HepG2 (cell line): ENCODE measurements around the gene ZNF749. TPM values are rescaled to one million over a fixed set of nuclear protein-coding genes. Genes with fewer than 3 reads are reported as not detected.
A peak's percentile ranks its signal among the peaks of the same experiment; 100 is the strongest.

Source experiments
- DDIT3 ChIP-seq: sonication (generic); formaldehyde crosslinking; IDR thresholded peaks from 2 replicates; pipeline ENCODE4 v1.4.0; 2020; ENCODE audit warnings: mild to moderate bottlenecking, missing genetic modification reagents
- FOXC1 ChIP-seq: sonication (generic); formaldehyde crosslinking; IDR thresholded peaks from 2 replicates; pipeline ENCODE4 v1.8.0; 2022; ENCODE audit warnings: mild to moderate bottlenecking, missing genetic modification reagents, borderline replicate concordance
- GATA4 ChIP-seq: sonication (generic); IDR thresholded peaks from 2 replicates; pipeline ENCODE4 v1.6.1; 2016; ENCODE audit warnings: antibody characterized with exemption, low read depth, borderline replicate concordance
- MTA1 ChIP-seq: sonication (generic); formaldehyde crosslinking; IDR thresholded peaks from 2 replicates; pipeline ENCODE4 v1.4.0; 2020; ENCODE audit warnings: missing genetic modification reagents, mild to moderate bottlenecking, borderline replicate concordance
- NFAT5 ChIP-seq: sonication (generic); formaldehyde crosslinking; IDR thresholded peaks from 2 replicates; pipeline ENCODE4 v1.4.0; 2020; ENCODE audit warnings: missing genetic modification reagents
- PAXIP1 ChIP-seq: sonication (generic); formaldehyde crosslinking; conservative IDR thresholded peaks from 2 replicates; pipeline ENCODE4 v1.4.0; 2020; ENCODE audit warnings: mild to moderate bottlenecking, missing genetic modification reagents, moderate library complexity
- SMARCE1 ChIP-seq: fragments of 450-650 bp; IDR thresholded peaks from 2 replicates; pipeline ENCODE4 v1.6.1; 2017; ENCODE audit warnings: borderline replicate concordance
- SNAI1 ChIP-seq: sonication (generic); formaldehyde crosslinking; IDR thresholded peaks from 2 replicates; pipeline ENCODE4 v1.5.0; 2020; ENCODE audit warnings: mild to moderate bottlenecking, missing genetic modification reagents, borderline replicate concordance
- SP4 ChIP-seq: sonication (generic); formaldehyde crosslinking; IDR thresholded peaks from 2 replicates; pipeline ENCODE4 v1.8.1; 2023; ENCODE audit warnings: mild to moderate bottlenecking, missing genetic modification reagents
- TEAD3 ChIP-seq: optimal IDR thresholded peaks from 2 replicates; pipeline ENCODE3; 2016; ENCODE audit warnings: borderline replicate concordance
- ZNF180 ChIP-seq: sonication (generic); formaldehyde crosslinking; IDR thresholded peaks from 2 replicates; pipeline ENCODE4 v1.4.0; 2020; ENCODE audit warnings: low read depth, missing genetic modification reagents, borderline replicate concordance
- ZNF296 ChIP-seq: sonication (generic); formaldehyde crosslinking; conservative IDR thresholded peaks from 2 replicates; pipeline ENCODE4 v1.5.0; 2020; ENCODE audit warnings: mild to moderate bottlenecking, missing genetic modification reagents
- ZNF431 ChIP-seq: sonication (generic); formaldehyde crosslinking; IDR thresholded peaks from 2 replicates; pipeline ENCODE4 v1.9.0; 2022; ENCODE audit warnings: missing genetic modification reagents, low read depth, mild to moderate bottlenecking, borderline replicate concordance
- ZNF501 ChIP-seq: sonication (generic); formaldehyde crosslinking; IDR thresholded peaks from 2 replicates; pipeline ENCODE4 v1.5.1; 2020; ENCODE audit warnings: mild to moderate bottlenecking, moderate library complexity, missing genetic modification reagents
- ZNF503 ChIP-seq: sonication (generic); formaldehyde crosslinking; IDR thresholded peaks from 2 replicates; pipeline ENCODE4 v1.4.0; 2020; ENCODE audit warnings: missing genetic modification reagents
- ZNF556 ChIP-seq: sonication (generic); formaldehyde crosslinking; IDR thresholded peaks from 2 replicates; pipeline ENCODE4 v1.4.0; 2020; ENCODE audit warnings: mild to moderate bottlenecking, missing genetic modification reagents, borderline replicate concordance
- ZNF883 ChIP-seq: sonication (generic); formaldehyde crosslinking; IDR thresholded peaks from 2 replicates; pipeline ENCODE4 v1.5.1; 2020; ENCODE audit warnings: mild to moderate bottlenecking, missing genetic modification reagents; ENCODE audit errors: not compliant biosample characterization
- polyA plus RNA-seq, 8 experiments: library from polyadenylated mRNA; depleted of rRNA in 3 of 8; stranded (reverse) in 7 of 8; unstranded in 1 of 8; fragments of >200 nt; fragmentation: Illumina TruSeq in 4 of 8; extraction: Trizol in 4 of 8; gene quantifications; 2 replicates each; pipeline versions ENCODE4 v1.2.1 to v1.2.3, GENCODE V29; 2011 to 2016; ENCODE audit warnings: low read depth in 4 of 8, missing spikeins in 1 of 8, mixed read lengths in 1 of 8; ENCODE audit not compliant: insufficient read depth in 1 of 8
- total RNA-seq, 5 experiments: library from RNA; depleted of rRNA; stranded (reverse); fragments of >200 nt; fragmentation: Illumina TruSeq; extraction: Trizol; gene quantifications; 2 replicates each; pipeline ENCODE4 v1.2.3, GENCODE V29; 2016; ENCODE audit warnings: low read depth in 1 of 5

The ZNF749 gene
- total and polyA plus RNA-seq, 2 of the 13 experiments (the other 11 are each of a cell fraction or from before 2014, with no cell fraction given), result 18.9 to 21.0 TPM

GRCh38 chr19:57477191-57478008 is 42.3 kb downstream of the ZNF749 start, which contains the start of gene ZNF772 (continued):
- TF ChIP-seq NFAT5, result no peak
- no peak for TF ChIP-seq FOXC1 (CRISPR knock-in tag)
- TF ChIP-seq PAXIP1, result 0 out of 2 replicates have a peak, but pooled peaks have one; percentile 7
- TF ChIP-seq ZNF556 (CRISPR knock-in tag), result no peak; the same call in 1 of the 2 replicates
- TF ChIP-seq SMARCE1, result no peak
- TF ChIP-seq ZNF503 (CRISPR knock-in tag), result no peak
- TF ChIP-seq TEAD3 (CRISPR knock-in tag), result peak; percentile 6
- TF ChIP-seq ZNF180 (CRISPR knock-in tag), result 0 out of 2 replicates have a peak, but pooled peaks have one; percentile 20
- TF ChIP-seq SNAI1, result no peak
- no peak for TF ChIP-seq DDIT3 (CRISPR knock-in tag)
- peak; percentile 40 for TF ChIP-seq ZNF883 (CRISPR knock-in tag)
- peak; percentile 82 for TF ChIP-seq ZNF501 (CRISPR knock-in tag)
- no peak for TF ChIP-seq GATA4
- no peak for TF ChIP-seq MTA1 (CRISPR knock-in tag)
- no peak for TF ChIP-seq ZNF296
- TF ChIP-seq ZNF431 (CRISPR knock-in tag), result no peak
- peak; percentile 34; the same call in 1 of the 2 replicates for TF ChIP-seq SP4 (CRISPR knock-in tag)
